Uterus (tissue), 2 donors: ENCODE measurements around the gene SON.

Source experiments
- CTCF ChIP-seq, 4 experiments: fragments of 200-600 bp in 2 of 4; fragments of 450-650 bp in 2 of 4; sonication (generic) in 2 of 4; IDR thresholded peaks; one replicate each; pipeline ENCODE4 v1.5.1; 2016 to 2019; ENCODE audit warnings: antibody characterized with exemption in 4 of 4, mild to moderate bottlenecking in 2 of 4, moderate library complexity in 1 of 4
- POLR2A ChIP-seq, 2 donors: fragments of 450-650 bp; IDR thresholded peaks; one replicate each; pipeline ENCODE4 v1.6.1; 2016; ENCODE audit warnings: antibody characterized with exemption in 2 of 2, mild to moderate bottlenecking in 1 of 2, moderate library complexity in 1 of 2

- TF ChIP-seq CTCF (IDR thresholded peaks at IDR 0.05) (no peak), POLR2A (IDR thresholded peaks at IDR 0.05) (no peak)
Observed at GRCh38 chr21:33569991-33570390, 27.2 kb downstream of the SON start.
